ENCODE measurements around the gene MAP2K2.
"Not testable (repeated sequence)": the region's sequence is repeated elsewhere in the genome, so short reads cannot be mapped to it uniquely, and the experiment has no call there.

MAP2K2 gene

DNA sequence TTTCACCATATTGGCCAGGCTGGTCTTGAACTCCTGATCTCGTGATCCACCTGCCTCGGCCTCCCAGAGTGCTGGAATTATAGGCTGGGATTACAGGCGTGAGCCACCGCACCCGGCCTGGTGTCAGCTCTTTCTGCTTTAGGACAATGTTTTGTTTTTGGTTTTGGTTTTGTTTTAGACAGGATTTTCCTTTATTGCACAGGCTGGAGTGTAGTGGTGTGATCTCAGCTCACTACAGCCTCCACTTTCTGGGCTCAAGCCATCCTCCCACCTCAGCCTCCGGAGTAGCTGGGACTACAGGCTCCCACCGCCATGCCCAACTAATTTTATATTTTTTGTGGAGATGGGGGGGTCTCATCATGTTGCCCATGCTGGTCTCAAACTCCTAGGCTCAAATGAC, 5.1 kb upstream of the MAP2K2 start:
- not testable (repeated sequence) for DNase-seq

DNA sequence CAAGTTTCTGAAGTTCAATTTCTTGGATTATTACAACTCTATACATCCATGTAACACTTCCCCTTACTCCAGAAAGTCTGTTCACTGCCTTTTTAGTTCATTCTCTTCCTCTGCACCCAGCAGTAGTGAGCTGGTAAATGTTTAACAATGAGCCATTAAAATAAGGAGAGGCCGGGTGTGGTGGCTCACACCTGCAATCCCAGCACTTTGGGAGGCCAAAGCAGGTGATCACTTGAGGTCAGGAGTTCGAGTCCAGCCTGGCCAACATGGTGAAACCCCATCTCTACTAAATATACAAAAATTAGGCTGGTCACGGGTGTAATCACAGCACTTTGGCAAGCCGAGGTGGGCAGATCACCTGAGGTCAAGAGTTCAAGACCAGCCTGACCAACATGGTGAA, 3.4 kb upstream of the MAP2K2 start:
- not testable (repeated sequence) for DNase-seq

DNA sequence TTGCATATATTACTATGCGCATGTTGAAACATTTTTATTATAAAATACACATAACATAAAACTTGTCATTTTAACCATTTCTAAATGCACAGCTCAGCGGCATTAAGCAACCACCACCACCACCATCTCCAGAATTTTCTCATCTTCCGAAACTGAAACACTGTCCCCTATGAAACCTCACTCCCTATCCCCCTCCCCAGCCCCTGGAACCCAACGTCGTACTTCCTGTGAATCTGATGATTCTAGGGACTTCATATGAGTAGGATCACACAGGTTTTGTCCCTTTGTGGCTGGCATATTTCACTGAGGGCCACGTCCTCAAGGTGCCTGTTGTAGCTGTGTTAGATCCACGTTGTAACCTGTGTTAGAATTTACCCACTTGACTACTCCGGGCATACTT, 716 bp upstream of the MAP2K2 start:
- DNase-seq, result no peak

DNA sequence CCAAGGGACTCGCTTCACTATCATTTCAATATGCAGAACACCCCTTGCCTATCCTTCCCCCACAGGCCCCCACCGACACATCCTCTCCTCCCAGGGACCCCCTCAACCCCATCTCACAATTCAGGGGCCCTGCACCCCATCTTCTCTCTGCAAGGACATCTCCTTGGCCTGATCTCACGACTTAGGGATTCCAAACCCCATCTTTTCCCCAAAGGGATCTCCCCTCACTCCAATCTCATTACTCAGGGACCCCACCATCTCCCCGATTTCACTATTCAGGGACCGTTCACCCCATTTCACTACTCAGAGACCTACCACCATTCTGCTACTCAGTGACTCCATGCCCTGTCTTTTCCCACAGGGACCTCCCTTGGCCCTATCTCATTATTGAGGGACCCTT, 1.4 kb downstream of the MAP2K2 start:
- DNase-seq, result no peak

DNA sequence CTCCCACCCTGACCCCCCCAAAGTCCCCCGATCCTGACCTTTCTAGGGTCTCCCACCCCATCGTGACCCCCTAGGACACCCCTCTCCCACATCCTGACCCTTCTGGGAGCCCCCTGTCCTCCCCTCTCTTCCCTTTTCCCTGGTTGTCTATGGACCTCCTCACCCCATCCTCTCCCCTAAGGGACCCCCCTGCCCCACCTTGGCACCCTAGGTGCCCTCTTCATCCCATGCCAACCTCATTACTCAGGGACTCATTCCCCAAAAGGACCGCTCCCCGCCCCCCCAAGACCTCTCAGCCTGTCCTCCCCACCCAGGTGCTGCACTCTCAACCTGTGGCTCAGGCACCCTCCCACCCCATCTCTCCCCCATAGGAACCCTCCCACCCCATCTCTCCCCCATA, 2.1 kb downstream of the MAP2K2 start:
- no peak for DNase-seq

DNA sequence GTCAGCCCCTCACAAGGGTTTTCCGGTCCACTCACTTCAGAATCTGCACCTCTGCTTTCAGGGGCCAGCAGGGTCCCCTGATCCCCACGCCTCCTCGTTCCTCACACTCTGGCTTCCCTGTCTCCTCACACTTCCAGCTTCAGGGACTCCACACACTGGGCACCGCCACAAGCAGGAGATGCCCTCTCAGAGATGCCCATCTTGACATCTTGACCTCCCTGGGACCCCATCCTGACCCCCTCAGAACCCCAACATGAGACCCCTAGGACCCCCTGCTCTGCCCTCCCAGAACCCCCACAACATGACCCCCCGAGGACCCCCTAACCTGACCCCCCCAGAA, 2.7 kb downstream of the MAP2K2 start:
- DNase-seq, result no peak

DNA sequence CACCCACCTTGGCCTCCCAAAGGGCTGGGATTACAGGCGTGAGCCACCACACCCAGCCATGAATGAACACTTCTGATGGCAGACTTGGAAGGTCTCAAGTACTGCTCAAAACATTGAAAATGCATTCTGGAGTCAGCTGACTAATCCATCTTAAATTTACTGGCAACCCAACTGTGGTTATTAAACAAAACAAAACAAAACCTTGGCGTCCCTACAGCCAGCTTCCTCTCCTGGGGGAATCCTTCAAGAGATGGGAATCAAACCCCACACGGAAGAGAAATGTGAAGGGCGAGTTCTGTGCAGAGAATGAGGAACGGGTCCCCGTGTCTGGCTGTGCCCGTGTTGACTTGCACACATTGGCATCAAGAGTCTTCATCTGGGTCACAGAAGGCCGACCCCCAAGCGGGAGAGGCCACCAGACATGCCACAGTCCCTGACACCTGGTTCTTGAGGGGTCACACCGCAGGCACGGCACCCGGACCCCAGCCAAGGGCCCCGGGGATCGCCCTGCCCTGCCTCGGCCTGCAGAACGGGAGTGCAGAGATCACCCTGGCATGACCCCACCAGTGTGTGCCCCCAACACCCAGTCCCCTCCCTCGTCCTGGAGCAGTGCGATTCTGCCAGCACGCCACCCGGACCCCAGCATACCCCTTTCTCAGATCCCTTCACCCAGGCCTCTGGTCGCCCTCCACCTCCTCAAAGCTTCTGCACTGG, 3.2 kb downstream of the MAP2K2 start:
- DNase-seq, result no peak

DNA sequence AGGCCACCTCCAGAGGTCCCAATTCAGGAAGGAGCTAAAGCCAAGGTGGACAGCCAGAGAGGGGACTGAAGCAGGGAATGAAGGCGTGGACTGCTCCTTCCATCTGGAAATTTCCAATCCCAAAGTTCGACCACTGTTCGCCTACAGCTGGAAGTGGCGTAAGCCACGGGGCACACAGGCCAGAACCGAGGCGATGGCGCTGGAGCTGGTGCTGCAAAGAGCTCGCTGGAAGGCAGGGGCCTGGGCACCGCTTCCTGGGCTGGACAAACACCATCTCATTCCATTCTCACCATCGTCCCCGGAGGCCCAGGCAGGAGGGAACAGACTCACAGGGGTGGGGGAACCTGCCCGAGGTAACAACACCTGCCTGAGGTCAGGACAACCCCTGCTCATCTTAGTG, 4.2 kb downstream of the MAP2K2 start:
- no peak for DNase-seq

DNA sequence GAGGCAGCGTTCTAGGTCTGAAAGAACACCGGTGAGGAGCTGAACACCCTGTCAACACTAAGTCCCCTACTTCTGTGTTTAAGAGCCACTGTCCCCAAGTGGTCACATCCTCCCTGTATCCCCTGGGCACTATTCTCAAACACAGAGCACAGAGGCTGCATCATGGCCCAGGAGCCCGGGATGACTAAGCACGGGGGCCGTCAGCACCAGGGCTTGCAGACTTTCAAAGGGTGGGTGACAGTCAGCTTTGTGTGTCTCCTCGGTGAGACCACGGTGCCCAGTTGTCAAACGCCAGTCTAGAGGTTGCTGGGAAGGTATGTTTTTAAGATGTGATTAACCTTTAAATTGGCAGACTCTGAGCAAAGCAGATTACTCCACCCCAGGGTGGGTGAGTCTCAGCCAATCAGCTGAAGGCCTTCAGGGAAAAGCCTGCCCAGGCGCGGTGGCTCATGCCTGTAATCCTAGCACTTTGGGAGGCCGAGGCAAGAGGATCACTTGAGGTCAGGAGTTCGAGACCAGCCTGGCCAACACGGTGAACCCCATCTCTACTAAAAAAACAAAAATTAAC, 8.0 kb downstream of the MAP2K2 start:
- DNase-seq, result no peak

DNA sequence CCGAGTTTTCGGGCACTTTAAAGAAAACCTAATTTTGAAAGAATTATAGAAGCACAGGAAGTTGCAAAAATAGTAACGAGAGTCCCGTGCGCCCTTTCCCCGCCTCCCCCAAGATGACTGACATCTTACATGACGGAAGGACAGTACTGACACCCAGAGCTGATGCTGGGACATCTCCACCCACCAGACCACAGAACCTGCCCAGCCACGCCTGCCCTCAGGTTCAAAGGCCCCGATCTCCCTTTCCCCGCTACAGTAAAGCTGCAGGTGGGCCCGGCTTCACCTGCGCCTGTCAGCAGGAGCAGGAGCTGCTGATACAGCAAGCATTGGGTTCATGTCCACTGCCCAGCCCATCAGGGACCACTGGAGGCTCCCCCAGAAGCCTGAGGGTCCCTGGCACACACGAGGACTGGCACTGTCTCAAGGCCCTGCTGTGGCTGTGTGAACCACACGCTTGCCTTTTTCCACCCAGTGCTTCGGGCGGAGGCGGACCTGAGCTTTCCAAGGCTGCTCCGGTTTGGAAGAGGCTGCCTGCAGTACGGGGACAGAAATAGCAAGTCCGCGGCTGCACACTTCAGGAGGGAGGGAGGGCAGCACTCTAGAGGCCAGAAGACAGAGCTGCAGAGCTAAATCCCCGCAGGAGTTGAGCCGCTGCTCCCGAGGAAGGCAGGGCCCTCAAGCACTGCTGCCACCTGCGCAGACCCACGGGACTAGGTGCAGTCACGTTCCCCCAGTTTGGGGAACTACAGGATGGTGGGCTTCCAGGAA, 8.7 kb downstream of the MAP2K2 start:
- peak; percentile 48 for DNase-seq

DNA sequence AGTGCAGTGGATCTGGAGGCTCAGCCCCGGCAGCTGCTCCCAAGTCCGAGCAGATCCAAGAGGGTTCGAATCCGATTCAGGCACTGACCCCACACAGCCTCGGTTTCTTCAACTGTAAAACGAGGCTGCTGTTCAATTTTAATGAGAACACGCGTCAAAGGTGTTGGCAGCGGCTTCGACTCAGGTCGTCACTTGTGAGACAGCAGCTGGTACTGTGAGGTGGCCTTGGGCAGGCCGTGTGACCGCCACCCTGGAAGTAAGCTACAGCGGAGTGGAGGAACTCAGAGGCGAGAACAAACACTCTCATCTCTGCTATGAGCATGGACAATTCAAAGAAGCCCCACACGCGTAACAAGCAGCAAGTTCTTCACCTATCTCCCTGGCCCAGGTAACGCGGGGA, 9.7 kb downstream of the MAP2K2 start:
- no peak for DNase-seq

DNA sequence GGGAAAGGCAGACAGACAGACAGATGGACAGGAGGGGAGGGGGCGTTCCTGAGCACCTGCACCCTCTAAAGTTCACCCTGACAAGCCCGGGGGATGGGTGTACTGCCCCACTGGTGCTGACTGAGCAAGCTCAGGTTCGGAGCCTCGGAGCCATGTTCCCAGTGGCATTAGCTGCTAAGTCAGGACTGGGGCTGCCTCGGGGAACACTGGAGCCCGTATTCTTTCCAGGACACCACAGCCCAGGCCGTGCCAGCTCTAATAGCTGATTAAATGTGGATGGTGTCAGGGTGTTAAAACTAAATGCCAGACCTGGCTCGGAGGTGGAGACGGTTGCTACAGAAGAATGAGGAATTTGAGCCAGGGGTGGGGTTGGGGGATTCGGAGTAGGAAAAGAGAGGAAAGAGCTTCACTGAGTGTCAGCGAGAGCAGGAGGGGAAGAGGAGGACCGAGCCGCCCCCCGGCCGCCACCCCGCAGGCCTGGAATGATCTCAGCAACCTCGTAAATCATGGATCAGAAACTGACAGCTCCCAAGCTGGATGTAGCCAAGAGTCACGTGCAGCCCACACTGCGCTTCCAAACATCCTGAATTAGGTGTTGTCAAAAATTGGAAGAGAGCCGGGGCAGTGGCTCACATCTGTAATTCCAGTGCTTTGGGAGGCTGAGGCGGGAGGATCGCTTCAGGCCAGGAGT, 10.4 kb downstream of the MAP2K2 start:
- no peak for DNase-seq

DNA sequence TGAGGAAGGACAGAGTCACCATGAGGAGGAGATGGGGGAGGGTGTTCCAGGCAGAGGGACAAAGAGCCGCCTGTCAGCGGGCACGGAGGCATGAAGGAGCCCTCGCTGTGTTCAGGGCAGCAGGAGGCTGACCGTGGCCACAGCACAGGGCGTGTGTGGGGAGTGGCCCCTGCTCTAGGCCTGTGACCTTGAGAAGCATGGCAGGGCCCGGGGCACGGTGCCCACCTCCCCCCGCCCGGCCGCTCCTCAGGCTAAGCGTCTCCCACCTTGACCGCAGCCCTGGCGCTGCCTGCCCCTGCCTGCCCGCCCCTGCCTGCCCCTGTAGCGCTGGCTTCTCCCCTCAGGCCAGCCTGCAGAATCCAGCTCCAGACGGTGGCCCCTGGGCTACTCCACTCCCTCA, 11.6 kb downstream of the MAP2K2 start:
- DNase-seq, result no peak

DNA sequence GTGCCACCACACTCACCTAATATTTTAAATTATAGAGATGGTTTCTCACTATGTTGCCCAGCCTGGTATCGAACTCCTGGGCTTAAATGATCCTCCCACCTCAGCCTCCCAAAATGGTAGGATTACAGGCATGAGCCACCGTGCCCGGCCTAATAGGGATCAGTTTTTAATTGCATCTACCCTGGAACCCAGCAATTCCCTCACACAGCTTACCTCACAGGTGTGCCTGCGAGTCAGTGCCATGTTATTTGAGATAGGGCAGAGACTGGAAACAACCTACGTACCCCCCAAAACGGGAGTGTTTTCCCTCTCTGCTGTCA, 14.3 kb downstream of the MAP2K2 start:
- DNase-seq, result no peak

DNA sequence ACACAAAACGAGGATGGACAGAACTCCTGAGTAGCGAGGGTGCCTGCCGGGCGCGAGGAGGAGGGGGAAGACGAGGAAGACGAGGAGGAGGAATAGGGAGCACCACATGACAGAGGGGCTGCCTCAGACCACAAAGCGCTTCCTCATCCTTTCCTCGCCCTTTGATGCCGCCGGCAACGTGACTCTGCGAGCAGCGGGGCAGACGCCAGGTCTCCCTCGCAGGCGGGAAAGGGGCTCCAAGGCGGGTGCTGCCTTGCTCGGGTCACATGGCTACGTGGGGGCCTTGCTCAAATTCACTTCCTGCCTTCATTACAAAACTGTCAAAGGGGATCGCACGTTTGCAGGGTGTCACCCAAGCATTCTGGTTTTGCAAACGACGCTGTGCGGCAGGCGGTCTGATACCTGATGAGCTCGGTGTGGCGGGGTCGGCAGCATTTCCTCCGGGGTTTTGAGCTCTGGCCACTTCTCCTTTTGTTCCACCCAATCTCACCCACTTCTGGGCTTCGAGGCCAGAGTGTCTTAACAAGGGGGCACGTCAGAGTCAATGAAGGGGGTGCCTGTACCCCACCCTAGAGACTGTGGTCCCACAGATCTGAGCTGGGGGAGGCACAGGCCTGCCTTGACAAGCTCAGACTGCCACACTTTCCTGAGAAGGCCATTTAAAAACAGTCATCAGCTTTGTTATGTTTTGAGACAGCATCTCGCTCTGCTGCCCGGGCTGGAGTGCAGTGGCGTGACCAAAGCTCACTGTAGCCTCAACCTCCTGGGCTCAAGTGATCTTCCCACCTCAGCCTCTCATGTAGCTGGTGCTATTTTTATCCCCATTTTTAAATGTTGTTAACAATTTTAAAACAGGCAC, 14.9 kb downstream of the MAP2K2 start:
- DNase-seq, result peak; percentile 58

DNA sequence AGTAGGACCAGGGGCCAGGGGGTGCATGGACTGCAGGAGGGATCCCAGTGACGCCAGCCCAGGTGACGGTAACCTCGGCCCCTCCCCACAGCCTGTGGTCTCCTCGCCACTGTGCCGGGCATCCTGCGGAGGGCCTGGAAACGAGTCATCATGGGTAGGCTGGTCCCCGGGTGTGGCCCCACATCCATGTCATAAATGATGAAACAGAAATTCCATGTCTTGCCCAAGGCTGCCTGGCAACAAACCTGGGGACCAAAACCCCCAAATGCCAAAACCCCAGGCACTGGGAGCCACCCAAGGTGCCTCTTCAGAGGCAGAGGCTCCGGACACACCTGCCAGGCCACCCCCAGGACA, 20.9 kb downstream of the MAP2K2 start:
- DNase-seq, result no peak

DNA sequence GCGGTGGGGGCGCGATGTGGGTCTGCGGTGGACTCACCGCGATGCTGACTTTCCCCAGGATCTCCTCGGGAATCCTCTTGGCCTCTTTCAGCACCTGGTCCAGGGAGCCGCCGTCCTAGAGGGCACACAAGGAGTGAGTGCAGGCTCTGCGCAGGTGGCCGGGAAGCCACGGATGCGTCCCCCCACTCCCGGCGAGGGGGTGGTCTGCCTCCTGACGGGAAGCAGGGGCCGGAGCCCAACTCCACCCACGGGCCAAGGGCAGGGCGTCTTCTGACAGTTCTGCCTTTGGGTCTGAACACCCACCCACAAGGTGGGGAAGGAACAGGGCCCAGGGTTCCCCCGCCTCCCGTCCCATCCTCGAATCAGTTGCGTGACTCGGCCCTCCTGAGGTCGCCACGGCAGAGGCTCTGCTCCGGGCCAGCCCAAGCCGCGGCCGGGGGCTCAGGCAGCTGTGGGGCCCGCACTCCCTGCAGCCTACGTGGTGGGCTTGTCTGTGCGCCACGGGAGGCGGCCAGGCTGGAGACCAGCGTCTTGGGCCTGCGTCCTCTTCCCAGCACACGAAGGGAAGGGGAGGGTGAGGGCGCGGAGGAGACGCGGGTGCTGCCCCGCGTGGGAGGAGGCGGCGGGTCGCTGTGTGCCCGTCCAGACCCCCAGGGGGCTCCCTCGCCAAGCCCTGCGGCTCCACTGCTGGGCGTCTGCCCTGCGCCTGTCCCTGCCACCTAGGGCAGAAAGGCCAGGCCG, 21.4 kb downstream of the MAP2K2 start:
- DNase-seq, result no peak

DNA sequence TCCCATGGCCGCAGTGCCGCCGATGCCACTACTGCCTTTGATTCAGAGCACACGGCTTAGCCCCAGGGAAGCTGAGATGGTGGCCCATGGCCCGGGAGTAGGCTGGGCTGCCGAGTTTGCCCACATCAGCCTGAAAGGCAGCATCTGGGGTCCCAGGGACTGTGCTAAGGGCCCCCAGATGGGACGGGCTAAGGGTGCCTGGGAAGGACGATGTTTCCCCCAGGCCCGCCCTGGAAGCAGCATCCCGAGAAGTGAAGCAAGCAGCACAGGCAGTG, 22.5 kb downstream of the MAP2K2 start:
- DNase-seq, result no peak

DNA sequence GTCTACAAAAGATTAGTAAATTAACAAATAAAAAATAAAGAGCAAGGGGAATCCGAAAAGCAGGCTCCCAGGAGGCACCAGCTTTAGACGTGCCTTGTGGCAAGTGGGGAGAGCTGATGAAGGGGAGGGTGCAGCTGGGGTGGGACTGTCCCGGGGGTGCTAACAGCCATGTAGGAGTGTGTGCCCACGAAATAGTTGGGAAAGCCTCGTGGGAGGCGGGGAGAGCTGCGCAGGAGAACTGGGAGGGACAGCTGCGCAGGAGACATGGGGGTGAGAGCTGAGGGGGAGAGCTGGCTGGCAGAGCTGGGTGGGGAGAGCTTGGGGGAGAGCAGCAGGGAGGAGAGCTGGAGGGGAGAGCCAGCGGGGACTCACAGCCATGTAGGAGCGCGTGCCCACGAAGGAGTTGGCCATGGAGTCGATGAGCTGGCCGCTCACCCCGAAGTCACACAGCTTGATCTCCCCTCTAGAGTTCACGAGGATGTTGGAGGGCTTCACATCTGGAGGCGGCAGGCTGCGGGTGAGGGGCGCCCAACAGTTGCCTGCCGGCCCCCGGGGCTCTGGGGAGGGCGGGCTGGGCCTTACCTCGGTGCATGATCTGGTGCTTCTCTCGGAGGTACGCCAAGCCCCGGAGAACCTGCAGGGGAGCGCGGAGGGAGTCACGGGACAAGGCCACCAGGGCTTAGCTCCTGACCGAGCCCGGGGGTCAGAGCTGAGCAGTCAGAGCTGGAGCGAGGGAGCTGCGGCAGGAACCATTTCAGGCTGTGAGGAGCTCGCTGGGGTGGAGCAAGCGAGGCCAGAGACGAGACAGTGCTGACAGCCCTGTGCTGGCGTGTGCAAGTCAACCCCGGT, 23.1 kb downstream of the MAP2K2 start:
- no peak for DNase-seq

DNA sequence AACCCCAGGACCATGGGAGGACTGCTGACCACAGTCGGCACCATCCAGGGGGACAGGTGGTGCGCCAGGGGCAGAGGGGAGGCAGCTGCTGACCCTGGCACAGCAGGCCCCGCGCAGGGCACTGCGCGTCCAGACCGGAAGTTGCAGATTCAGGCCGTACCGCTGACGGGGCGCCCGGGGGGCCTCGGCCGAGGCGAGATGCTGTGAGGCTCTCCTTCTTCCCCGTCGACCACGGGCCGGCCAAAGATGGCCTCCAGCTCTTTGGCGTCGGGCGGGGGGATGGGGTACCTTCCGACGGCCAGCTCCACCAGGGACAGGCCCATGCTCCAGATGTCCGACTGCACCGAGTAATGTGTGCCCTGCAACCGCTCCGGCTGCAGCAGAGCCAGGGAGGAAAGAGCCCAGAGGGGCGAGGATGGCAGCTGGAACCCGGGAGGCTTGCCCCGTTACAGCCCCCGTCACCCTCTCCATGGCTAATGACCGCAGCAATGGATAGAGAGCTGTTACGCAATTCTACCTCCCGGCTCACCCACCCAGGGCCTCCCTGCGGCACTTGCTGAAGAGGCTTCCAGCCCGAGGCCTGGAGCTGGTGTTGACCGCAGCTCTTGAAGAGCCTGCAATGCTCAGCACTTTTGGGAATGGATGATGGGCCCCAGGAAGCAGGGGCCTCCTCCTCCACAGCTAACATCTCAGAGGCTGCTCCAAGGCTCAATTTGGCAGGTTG, 24.7 kb downstream of the MAP2K2 start:
- no peak for DNase-seq

DNA sequence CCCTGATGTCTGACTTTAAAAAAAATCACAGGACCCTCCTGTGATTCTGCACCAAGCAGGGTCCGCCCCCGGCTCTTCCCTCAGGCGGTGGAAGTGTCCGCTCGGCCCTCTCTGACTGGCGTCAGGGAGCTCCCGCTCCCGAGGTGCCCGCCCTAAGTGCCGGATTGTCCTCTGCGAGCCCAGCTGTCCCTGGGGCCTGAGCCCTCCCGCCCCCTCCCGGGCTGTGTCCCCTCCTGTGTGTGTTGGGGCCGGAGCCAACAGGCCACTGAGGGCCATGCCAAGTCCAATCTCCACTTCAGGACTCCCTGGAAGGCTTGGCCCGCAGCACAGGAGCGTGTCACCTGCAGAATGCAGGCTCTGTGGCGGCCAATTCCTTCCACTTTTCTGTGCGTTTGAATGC, 25.4 kb downstream of the MAP2K2 start:
- DNase-seq, result no peak
